MM.1S (cell line): ENCODE results near the gene ENPP3.

Experiments used
- DNase-seq: peaks from one replicate; pipeline ENCODE4 v3.0.0-alpha.2; 2015
- H2AFZ ChIP-seq: fragments of 300-600 bp; sonication (generic); 2 replicates; pipeline ENCODE4 v1.6.0; 2016; ENCODE audit warnings: antibody characterized with exemption, low read length
- H3F3A ChIP-seq: fragments of 300-600 bp; sonication (generic); 2 replicates; pipeline ENCODE4 v1.6.1; 2016; ENCODE audit warnings: mild to moderate bottlenecking, antibody characterized with exemption, low read length, moderate library complexity, mixed read lengths; ENCODE audit not compliant: insufficient read depth
- H3K27ac ChIP-seq: fragments of 300-600 bp; sonication (generic); 2 replicates; pipeline ENCODE4 v1.5.1; 2016; ENCODE audit warnings: mild to moderate bottlenecking, low read length
- H3K27me3 ChIP-seq: fragments of 300-600 bp; sonication (generic); replicated peaks from 2 replicates; pipeline ENCODE4 v1.6.0; 2016; ENCODE audit warnings: low read length; ENCODE audit not compliant: insufficient read depth
- H3K36me3 ChIP-seq: fragments of 300-600 bp; sonication (generic); replicated peaks from 2 replicates; pipeline ENCODE4 v1.6.1; 2016; ENCODE audit warnings: mild to moderate bottlenecking, low read length, mixed read lengths; ENCODE audit not compliant: insufficient read depth
- H3K4me1 ChIP-seq: fragments of 300-600 bp; sonication (generic); 2 replicates; pipeline ENCODE4 v1.6.1; 2016; ENCODE audit warnings: low read length, mixed read lengths
- H3K4me2 ChIP-seq: fragments of 300-600 bp; sonication (generic); 2 replicates; pipeline ENCODE4 v1.6.0; 2016; ENCODE audit warnings: low read depth, low read length
- H3K4me3 ChIP-seq: fragments of 300-600 bp; sonication (generic); 2 replicates; pipeline ENCODE4 v1.5.1; 2016; ENCODE audit warnings: low read length, mixed read lengths
- H3K79me2 ChIP-seq: fragments of 300-600 bp; sonication (generic); 2 replicates; pipeline ENCODE4 v1.6.1; 2016; ENCODE audit warnings: mixed run types, low read length, mixed read lengths
- H3K9ac ChIP-seq: fragments of 300-600 bp; sonication (generic); 2 replicates; pipeline ENCODE4 v1.6.1; 2016; ENCODE audit warnings: low read length, mixed read lengths
- H3K9me2 ChIP-seq: fragments of 300-600 bp; sonication (generic); replicated peaks from 2 replicates; pipeline ENCODE4 v1.6.1; 2016; ENCODE audit warnings: mild to moderate bottlenecking, low read length, mixed read lengths; ENCODE audit not compliant: insufficient read depth
- H3K9me3 ChIP-seq: fragments of 300-600 bp; sonication (generic); replicated peaks from 2 replicates; pipeline ENCODE4 v1.6.1; 2016; ENCODE audit warnings: mild to moderate bottlenecking, low read length, mixed read lengths; ENCODE audit not compliant: insufficient read depth
- H4K20me1 ChIP-seq: fragments of 300-600 bp; sonication (generic); 2 replicates; pipeline ENCODE4 v1.6.1; 2016; ENCODE audit warnings: mild to moderate bottlenecking, low read length, moderate library complexity, mixed read lengths; ENCODE audit not compliant: insufficient read depth
- CTCF ChIP-seq: fragments of 300-600 bp; sonication (generic); IDR thresholded peaks from 2 replicates; pipeline ENCODE4 v1.5.1; 2016; ENCODE audit warnings: antibody characterized with exemption, low read length, mixed read lengths
- EZH2 ChIP-seq: fragments of 300-600 bp; sonication (generic); optimal IDR thresholded peaks from 2 replicates; pipeline ENCODE3; 2017; ENCODE audit warnings: low read depth, mild to moderate bottlenecking, antibody characterized with exemption, low read length, mixed read lengths
- EZH2phosphoT487 ChIP-seq: fragments of 300-600 bp; sonication (generic); IDR thresholded peaks from 2 replicates; pipeline ENCODE4 v1.6.1; 2018; ENCODE audit warnings: antibody characterized with exemption, low read length

The ENPP3 gene

GRCh38 chr6:131758920-131759319 is 121.8 kb downstream of the ENPP3 start:
- Histone ChIP-seq H3K4me2 (no peak overlapping the region), H3K27ac (no peak overlapping the region), H3K4me3 (no peak overlapping the region), H3F3A (no peaks in the 10 kb centered on the region), H3K9ac (no peak overlapping the region), H3K27me3 (no peaks in the 10 kb centered on the region), H3K4me1 (no peaks in the 10 kb centered on the region), H3K36me3 (no peaks in the 10 kb centered on the region), H3K79me2 (no peaks in the 10 kb centered on the region), H4K20me1 (no peaks in the 10 kb centered on the region), H3K9me3 (no peaks in the 10 kb centered on the region), H3K9me2 (no peaks in the 10 kb centered on the region), H2AFZ (no peak overlapping the region)
- DNase-seq, result no peak
- TF ChIP-seq EZH2 (no peak), EZH2phosphoT487 (no peak), CTCF (no peak)

- no peak for DNase-seq
- Histone ChIP-seq H3K9me3 (no peaks in the 10 kb centered on the region), H3K9me2 (no peaks in the 10 kb centered on the region), H3F3A (no peaks in the 10 kb centered on the region), H2AFZ (no peak overlapping the region), H3K9ac (no peak overlapping the region), H4K20me1 (no peaks in the 10 kb centered on the region), H3K36me3 (no peaks in the 10 kb centered on the region), H3K4me2 (no peak overlapping the region), H3K27me3 (no peaks in the 10 kb centered on the region), H3K27ac (no peak overlapping the region), H3K4me3 (no peak overlapping the region), H3K4me1 (no peaks in the 10 kb centered on the region), H3K79me2 (no peaks in the 10 kb centered on the region)
- no peak for TF ChIP-seq CTCF
- TF ChIP-seq EZH2phosphoT487, result no peak
- no peak for TF ChIP-seq EZH2
These were observed 124.1 kb downstream of the ENPP3 start for GRCh38 chr6:131761060-131761761.

GRCh38 chr6:131761762-131762067 is 124.6 kb downstream of the ENPP3 start:
- Histone ChIP-seq H3K4me2 (no peak overlapping the region), H3K9me2 (no peaks in the 10 kb centered on the region), H3K79me2 (no peaks in the 10 kb centered on the region), H3F3A (no peaks in the 10 kb centered on the region), H3K9ac (no peak overlapping the region), H3K27me3 (no peaks in the 10 kb centered on the region), H3K36me3 (no peaks in the 10 kb centered on the region), H4K20me1 (no peaks in the 10 kb centered on the region), H3K9me3 (no peaks in the 10 kb centered on the region), H3K27ac (no peak overlapping the region), H2AFZ (no peak overlapping the region), H3K4me1 (no peaks in the 10 kb centered on the region), H3K4me3 (no peak overlapping the region)
- TF ChIP-seq EZH2 (no peak), CTCF (no peak), EZH2phosphoT487 (no peak)
- DNase-seq, result no peak
